ENCODE measurements around the gene PLXNB2. TPM values are rescaled to one million over a fixed set of nuclear protein-coding genes. Genes with fewer than 3 reads are reported as not detected.

Gene PLXNB2
- total RNA-seq, 1 donor from 2014 or later, result 46.0 TPM

DNA sequence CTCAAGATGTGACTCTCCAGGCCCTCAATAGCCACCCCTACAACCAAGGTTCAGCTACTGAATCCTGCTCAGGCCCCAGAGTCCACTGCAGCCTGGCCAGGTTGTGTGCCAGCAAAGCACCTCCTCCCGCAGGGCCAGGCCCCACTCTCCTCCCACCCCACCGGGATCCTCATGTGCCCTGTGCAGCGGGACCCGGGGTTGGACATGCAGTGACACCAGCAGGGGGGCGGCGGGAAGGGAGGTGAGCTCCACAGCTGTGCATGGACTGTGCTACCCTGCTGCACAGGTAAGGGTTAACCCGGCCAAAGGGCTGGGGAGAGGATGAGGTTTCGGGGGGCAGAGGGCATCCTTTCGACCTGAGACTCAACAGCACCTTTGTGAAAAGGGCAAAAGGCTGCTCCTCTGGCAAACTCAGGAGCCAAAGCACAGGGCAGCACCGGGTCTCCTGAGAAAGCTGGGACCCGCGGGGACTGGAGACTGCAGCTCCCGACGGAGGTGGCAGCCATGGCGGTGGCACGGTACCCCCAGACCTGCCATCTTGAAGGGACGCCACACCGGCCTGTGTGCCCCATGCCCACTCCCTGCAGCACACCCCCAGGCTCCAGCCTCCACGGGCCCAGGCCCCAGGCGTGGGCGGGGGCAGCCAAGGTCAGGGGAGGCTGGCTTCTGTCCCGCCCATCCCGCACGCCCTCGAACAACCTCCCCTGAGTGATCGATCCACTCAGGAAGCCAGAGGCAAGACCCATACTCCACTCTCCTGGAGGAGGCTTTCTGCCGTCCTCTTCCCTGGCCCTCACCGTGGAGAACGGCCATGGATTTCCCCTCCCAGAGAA lies 10.6 kb downstream of the PLXNB2 start:
- no peak for DNase-seq

DNA sequence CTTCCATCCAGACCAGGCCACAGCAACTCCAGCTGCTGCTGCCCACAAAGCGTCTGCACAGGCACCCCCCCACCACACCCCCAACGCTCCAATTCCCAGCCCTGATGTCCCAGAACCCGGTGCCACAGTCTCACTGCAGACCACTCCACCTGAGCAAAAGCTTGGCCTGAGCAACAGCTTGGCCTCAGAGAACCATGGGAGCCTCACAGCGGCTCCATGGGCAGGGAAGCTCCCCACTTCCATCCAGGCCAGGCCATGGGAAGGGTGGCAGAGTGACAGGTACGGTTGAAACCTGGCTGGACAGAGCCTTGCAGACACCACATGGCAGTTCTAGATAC lies 13.2 kb downstream of the PLXNB2 start:
- DNase-seq, result no peak

DNA sequence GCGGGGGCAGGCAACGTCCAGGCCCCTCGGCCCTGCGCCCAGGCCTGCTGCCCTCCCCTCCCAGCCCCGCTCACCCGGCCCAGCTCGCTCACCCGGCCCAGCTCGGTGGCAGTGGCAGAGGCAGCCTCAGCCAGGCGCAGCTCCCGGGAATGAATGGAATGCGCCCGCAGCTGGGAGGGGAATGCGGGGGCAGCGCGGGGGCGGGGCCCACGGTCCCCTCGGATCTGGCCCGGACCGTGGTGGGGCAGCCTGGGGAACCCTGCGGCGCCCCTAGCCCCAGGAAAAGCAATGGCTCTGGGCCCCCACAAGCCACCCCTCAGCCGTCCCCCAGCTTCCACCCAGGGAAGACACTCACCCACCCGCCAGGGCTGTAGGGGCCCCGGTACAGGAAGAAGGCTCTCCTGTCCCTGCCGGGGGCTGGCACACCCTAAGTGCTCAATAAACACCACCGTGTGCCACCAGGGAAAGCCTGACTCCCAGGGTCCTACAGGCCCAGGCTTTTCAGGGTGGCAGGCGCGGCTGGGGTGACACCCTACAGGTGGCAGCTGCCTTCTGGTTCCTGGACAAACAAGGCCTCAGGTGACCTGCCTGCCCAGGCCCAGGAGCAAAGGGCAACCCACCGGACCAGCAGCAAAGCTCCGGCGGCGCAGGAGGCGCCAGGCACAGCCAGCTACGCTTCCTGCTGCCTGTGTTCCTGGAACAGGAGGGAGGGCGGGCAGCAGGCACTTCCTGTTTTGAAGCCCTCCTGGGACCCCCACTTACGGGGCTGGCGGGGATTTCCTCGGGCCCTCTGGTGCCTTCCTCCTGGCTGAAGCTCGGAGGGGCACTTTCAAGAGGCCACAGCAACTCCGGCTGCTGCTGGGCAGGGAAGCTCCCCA lies 13.8 kb downstream of the PLXNB2 start:
- no peak for DNase-seq

DNA sequence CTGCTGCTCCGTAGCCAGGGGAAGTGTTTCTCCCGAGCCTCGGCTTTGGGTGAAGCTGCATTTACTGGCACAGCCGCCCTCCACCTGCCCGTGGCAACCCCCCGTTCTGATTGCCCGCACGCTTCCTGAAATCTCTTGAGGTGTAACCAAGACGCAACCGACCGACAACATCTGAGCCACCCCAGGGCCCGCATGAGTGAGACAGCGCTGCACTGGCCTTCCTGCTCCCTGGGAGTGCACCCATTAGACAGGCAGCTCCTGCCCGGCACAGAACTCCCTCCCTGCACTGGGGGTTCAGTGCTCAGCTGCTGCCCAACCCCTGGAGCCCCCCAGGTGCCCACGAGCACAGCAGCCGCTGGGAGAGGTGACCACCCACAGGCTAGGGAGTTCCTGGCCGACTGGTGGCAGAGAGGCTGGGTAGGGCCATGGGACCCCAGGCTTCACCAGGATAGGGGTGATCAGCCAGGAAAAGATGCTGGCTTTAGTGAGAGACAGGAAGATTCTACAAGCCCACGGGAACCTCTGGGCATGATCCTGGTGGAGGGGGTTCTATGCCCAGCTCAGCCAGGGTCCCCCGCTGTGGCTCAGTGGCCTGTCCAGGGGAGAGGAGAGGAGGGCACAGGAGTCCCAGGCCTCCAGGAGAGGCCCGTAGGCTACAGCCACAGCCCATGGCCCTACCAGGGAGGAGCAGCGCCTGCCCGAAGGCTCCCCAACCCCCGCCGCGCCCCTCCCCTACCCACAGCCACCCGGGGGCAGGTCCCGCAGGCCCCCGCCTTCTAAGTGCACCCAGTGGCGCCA lies 14.6 kb downstream of the PLXNB2 start:
- DNase-seq, result no peak

DNA sequence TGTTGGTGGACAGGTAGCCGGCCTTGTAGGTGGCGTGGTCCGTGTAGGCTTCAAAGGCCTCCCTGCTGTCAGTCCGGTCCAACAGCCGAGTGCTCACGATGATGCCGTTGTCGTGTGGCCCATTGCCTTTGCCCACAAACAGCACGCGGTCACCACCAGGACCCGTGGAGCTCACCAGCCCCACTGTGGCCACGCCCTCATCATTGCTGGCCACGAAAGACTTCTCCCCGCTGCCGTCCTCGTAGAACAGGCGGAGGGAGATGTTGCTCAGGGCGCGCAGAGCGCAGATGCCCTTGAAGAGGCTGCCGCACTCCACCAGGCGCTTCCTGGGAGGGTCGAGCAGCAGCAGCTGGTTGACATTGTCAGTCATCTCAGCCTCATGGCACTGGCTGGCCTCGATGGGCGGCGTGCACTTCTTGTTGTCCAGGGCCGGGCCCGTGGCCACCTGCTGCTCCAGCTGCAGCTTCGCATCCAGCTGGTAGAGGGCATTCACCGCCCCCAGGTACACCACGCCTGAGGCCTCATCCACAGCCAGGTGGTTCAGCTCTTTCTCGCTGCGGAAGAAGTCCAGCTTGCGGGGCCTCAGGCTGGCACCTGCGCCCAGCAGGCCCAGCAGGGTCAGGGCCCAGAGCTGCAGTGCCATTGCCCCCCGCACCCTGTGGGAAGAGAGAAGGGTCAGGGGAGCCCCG lies 17.4 kb downstream of the PLXNB2 start:
- DNase-seq, result no peak

DNA sequence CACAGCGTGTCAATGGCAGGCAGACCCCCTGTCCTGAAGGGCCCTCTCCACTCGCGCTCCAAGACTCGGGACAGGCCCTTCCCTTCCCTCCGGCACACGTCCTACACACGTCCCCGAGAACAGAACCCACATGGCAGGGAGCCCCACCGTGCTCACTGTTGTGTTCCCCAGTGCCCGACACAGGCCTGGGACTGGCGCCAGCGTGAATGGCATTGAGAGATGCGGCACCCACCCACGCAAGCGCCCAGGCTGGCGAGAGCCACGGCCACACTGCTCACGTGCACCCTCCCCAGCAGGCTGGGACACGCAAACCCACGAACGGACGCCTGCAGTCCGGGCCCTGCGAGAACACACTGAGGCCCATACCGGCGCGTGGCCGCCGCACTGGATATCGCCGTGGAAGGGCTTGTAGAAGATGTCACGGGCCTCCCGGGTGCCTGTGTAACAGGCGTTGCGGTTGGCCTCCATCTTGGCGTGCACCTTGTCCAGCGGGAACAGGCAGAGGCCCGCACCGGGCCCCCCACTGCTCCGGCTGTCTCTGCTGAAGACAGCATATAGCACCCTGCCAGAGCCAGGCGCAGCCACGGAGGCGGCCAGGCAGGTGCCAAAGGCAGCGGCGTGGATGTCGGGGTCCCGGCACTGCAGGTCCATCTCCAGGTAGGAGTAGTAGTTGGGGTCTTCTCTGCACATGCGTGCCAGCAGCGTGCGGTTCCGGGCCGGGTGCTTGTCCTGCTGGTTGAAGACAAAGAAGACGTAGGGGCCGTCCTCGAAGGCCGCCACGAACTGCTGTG lies 18.1 kb downstream of the PLXNB2 start:
- no peak for DNase-seq

DNA sequence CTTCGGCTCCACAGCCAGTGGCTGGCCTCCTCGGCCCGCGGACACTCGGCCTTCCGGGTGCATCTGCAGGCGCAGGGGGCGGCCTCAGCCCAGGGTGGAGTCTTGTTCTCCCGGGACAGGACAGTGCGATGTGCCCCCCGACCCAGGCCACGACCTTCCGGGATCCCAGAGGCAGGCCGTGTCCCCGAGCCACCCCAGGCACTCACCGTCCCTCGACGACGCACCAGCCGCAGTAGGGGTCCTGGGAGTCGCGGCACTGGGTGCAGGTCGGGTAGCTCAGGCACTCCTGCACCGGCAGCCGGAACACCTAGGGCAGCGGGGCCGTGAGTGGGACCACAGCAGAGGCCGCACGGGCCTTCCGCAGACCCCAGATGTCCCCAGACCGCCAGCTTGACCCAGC lies 19.7 kb downstream of the PLXNB2 start:
- no peak for DNase-seq

DNA sequence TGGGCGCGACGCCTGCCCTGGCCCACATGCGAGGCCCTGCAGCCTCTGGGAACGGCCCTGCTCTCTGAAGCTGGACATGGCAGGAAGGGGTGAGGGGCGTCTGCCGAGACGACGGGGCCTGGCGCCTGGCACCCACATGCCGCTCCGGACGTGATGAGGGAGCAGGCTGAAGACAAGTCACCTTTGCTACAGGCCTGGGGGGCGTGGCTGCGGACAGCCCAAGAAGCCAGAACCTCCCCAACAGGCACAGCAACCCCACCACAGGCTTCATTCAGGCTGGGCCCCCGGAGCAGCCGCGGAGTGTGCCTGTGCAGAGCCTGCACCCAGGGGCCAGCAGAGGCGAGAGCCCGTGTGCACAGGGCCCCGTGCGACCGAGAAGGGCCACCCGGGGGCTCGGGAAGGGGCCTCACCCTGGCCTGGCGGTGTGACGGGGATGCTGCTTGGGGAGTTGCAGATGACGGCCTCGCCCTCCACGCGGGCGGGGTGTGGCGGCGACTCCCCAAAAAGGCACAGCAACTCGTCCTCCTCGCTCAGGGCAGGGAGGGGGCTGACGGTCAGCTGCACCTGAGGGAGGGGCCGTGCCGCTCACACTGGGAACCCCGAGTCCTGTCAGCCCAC lies 20.6 kb downstream of the PLXNB2 start:
- no peak for DNase-seq

DNA sequence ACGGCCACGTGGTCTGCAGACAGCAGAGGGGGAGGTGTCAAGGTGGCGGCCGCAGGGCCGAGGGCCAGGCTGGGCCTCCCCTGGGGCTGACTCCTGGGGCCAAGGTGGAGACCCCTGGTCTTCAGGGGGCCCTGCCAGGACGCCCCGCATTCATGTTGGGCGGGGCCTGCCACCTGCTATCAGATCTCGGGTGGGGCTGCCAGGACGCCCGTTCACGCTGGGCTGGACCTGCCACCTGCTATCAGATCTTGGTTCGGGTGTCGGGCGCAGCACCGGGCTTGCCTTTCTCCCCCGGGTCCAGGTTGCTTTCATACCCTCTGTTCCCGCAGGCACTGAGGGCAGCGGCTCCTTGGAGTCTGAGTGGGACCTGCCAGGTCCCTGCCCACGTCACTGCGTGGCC lies 21.2 kb downstream of the PLXNB2 start:
- no peak for DNase-seq

DNA sequence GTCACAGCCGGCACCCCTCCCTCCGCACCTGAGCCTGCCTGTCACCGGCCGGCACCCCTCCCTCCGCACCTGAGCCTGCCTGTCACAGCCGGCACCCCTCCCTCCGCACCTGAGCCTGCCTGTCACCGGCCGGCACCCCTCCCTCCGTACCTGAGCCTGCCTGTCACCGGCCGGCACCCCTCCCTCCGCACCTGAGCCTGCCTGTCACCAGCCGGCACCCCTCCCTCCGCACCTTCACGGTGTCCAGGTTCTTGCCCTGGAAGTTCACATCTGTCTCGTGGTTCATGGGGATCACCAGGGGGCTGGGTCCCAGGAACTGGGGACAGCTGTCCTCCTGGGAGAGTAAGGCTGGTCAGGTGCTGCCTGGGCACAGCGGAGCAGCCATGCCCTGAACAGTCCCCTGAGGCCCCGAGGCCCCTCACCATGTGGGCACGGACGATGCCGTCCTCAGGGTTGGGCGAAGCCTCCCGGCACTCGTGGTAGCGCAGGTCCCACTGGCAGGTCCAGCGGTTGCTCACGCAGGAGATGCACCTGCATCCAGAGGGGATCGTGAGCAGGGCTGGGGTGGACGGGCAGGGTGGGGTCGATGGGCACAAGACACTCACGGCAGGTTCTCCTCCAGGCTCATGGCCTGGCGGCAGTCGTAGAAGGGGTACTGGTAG lies 21.7 kb downstream of the PLXNB2 start:
- DNase-seq, result no peak

DNA sequence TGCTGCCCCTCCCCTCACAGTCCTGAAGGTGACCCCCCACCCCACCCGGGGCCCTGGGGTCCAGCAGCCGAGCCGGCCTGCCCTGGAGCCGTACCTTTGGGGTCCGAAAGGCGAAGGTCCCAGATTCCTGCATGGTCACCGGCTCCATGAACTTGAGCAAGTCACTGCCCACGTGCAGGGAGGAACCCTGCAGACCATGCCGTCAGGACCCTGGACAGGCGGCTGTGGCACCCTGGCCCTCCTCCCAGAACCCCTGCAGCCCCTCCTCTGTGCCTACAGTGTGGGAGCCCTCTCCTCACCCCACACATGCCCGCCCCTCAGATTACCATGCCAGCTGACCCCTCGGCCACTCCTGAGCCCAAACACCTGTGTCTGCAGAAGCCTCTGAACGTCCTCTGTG lies 23.0 kb downstream of the PLXNB2 start:
- DNase-seq, result no peak

DNA sequence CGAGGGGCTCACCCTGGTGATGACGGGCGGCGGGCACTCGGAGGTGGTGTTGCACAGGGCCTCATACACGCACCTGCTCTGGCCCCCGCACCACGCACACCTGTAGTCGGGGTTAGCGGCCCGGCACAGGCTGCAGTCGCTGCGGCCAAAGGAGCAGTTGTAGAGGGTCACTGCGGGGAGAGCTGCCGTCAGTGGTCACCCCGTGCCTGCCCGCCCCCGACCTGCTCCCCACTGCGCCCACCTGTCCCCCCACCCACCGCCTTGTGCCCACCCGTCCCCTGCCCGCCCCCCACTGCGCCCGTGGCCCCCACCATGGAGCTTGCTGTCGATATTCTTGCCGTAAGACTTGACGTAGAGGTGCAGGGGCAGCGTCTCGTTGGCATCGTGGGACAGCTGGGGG lies 23.6 kb downstream of the PLXNB2 start:
- DNase-seq, result no peak

DNA sequence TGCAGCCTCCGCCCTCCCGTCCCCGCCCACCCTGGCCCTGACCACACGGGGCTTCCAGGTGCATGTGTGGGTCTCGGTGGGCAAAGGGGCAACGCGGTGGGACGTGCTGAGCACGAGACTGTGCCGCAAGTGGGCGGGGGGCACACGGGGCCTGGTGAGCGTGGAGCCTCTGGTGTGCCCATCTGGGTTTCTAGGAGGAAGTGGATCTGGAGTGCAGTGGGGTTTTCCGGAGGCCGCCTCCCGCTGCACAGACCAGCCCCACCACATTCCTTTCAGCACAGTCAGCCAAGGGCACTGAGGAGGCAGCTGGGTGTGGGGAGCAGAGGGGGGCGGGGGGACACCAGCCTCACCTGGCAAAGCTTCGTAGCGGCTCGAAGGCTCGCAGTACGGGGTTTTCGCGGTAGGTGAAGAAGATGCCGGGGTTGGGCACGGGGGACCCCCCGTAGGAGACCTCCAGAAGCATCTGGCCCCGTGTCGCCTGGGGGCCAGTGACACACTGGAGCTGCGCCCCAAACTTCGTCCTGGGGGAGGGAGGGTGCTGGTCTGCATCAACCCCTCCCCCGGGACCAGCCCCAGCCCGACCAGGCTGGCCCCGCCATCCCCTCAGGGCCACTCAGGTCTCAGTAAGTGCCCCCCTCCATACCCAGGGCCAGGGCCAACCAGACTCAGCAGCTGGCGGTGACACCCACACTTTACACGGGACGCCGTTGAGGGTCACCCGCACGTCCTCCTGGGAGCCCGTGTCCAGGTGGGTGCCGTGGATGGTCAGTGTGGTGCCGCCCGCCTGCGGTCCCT lies 24.9 kb downstream of the PLXNB2 start:
- no peak for DNase-seq

DNA sequence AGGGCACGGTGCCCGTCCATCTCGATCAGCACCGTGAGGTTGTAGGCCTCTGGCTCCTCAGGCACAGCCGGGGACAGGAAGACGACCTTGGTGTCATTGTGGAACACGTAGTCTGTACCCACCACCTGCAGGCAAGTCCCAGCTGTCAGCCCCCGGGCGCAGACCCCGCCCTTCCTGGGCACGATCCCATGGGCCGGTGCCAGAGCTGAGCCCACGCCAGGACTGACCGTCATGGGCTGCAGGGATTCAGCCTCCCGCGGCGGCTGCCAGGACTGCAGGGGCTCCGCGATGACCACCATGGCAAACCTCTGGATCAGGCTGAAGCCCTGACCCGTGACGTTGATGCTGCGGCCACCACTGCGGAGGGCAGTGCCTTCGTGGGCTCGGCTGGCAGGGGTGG lies 25.5 kb downstream of the PLXNB2 start:
- DNase-seq, result no peak

DNA sequence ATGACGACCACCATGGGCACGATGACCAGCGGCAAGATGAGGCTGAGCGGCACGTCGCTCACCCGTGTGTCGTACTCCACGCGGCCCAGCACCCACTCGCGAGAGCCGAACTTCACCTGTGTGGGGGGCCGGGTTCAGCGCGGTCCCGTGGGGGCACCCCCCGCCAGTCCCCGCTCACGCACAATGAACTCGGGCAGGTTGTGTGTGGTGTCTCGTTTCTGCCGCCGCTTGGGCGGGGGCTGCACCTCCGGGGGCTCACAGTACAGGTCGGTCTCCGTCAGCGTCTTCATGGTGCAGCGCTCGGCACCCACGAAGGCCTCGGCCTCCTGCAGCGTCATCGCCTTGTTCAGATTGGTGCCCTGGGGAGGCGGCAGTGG lies 26.1 kb downstream of the PLXNB2 start:
- no peak for DNase-seq

DNA sequence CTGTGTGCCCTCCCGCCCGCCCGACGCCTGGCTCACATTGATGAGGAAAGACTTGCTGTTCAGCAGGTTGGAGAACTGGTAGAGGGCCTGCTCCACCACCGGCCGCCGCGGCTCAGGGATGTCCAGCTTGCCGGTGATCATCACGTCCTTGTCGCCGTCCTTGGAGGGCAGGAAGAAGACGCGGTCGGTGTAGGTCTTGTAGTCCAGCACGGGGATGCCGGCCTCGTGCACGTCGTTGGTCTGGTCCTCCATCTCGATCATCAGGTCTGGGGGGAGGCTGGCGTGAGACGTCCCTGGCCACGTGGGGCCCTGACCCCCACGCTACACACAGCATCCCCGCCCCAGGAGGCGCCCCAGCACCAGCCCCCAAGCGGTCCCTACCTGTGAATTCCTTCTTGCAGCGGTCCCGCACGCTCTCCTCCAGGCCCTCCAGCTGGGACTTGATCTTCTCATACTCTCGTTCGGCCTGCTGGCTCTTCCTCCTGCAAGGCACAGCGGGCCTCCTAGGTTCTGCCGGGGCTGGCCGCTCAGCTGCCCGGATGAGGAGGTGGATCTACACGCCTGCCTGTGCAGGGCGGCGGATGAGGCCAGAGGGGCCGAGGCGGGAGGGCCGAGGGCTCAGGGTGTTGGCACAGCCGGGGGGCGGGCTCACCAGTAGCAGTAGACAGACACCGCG lies 26.6 kb downstream of the PLXNB2 start:
- DNase-seq, result no peak

DNA sequence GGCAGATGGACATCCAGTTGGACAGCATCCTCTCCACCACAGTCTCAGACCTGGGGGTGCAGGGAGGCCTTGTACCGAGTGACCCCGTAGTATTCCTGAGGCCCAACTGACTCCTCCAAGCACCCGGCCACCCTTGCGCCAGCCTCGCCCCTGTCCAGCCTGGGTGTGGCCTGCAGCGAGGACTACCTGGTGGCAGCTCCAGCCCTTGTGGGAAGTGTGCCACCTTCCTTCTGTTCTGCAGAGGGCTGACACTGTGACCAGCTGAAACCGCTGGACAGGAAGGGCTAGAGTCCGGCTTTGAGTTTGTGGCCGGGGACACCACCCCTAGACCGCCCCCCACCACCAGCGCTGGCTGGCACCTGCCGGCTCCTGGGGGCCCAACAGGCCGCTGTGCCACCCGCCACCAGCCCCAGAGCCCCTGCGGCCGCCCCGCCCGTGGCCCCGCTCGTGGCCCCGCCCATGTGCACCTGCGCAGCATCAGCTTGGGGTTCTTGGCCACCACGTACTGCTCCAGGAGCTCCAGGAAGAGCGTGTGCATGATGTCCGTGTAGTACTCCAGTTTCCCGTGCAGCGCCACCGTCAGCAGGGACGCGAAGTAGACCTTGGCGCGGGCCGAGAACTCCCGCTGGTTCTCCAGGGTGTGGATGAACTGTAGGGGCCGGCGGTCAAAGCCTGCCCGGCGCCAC lies 27.3 kb downstream of the PLXNB2 start:
- DNase-seq, result no peak

DNA sequence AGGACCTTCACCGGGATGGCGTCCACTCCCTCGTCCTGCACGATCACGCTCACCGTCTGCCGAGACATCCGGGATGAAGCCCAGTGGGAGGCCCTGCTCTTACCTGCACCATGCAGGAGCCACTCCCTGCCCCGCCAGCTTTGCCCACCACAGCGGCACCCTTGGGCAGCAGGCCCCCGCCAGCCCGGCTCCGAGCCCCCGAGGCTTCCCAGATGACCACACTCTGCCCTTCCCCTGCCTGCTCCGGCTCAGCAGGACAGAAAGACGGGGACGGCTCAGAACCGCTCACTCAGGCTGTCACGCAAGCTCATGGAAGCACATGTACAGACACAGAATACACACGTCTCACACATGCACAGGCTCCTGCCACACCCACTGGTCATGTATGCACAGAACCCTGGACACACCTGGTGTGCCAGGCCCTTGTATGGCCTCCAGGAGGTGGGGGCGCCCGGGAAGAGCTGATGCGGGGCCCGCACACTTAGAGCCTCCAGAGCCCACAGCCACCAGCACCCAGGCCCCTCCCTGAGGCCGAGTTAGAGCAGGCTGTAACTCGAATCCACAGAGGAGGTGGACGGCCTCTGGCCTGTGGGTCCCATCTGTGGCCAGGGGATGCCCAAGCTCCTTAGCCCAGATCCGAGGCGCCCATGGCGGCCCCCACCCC lies 28.4 kb downstream of the PLXNB2 start:
- DNase-seq, result no peak
